HFFc6 (cell line): ENCODE measurements around the gene SFXN1. TPM values are rescaled to one million over a fixed set of nuclear protein-coding genes. Genes with fewer than 3 reads are reported as not detected.

ENCODE experiments used
- DNase-seq: peaks from one replicate; pipeline ENCODE4 v3.0.0-alpha.2; 2018
- H3K27ac Mint-ChIP-seq: 2 replicates; pipeline ENCODE4 v1.8.0; 2020; ENCODE audit warnings: mild to moderate bottlenecking, mixed read lengths
- H3K27me3 Mint-ChIP-seq: 2 replicates; pipeline ENCODE4 v1.8.0; 2021; ENCODE audit warnings: mild to moderate bottlenecking, moderate library complexity, mixed read lengths; ENCODE audit not compliant: insufficient read depth
- H3K36me3 Mint-ChIP-seq: 2 replicates; pipeline ENCODE4 v1.8.0; 2021; ENCODE audit warnings: low read depth, mixed read lengths
- H3K4me1 Mint-ChIP-seq: 2 replicates; pipeline ENCODE4 v1.8.0; 2020; ENCODE audit warnings: low read depth, mixed read lengths
- H3K4me3 Mint-ChIP-seq: 2 replicates; pipeline ENCODE4 v1.8.0; 2020; ENCODE audit warnings: mild to moderate bottlenecking, moderate library complexity, mixed read lengths
- H3K9me3 Mint-ChIP-seq: 2 replicates; pipeline ENCODE4 v1.8.0; 2020; ENCODE audit warnings: mild to moderate bottlenecking, mixed read lengths
- total RNA-seq, 6 experiments: library from RNA; stranded (reverse); fragmentation: NEBNext Ultra II Directional; extraction: Animal tissue kit (Norgen Biotek cat#: 25700); gene quantifications; 2 replicates in 1 of 6; 3 replicates in 5 of 6; pipeline ENCODE4 v1.2.3, GENCODE V29; 2021
- TF ChIP-seq, protein P1 (sequence below): fragments of 200-600 bp; sonication (generic); IDR thresholded peaks from 2 replicates; pipeline ENCODE4 v1.5.0; 2021; ENCODE audit warnings: antibody characterized with exemption, mild to moderate bottlenecking

The SFXN1 gene
- total RNA-seq, 6 experiments from 2014 or later: 60.8 to 83.0 (median 74.6) TPM

DNA sequence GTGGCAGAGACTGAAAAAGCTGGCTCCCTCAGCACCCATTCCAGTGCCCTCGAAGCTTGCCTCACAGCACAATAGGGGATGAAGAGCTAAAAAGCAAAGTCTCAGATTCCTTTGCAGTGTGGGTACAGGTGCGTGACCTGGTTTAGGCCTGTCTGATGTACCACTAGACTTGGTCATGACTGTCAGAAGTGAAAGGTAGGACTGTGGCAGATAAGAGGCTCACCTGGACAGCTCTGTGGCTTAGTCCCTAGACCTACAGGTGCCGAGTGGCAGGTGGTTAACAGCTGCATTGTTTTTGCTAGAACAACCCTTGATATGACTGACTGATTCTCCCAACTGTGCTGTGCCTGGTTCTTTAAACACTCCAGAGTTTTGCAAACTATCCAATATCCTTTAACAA, 14.7 kb upstream of the SFXN1 start:
- TF ChIP-seq, protein P1, sequence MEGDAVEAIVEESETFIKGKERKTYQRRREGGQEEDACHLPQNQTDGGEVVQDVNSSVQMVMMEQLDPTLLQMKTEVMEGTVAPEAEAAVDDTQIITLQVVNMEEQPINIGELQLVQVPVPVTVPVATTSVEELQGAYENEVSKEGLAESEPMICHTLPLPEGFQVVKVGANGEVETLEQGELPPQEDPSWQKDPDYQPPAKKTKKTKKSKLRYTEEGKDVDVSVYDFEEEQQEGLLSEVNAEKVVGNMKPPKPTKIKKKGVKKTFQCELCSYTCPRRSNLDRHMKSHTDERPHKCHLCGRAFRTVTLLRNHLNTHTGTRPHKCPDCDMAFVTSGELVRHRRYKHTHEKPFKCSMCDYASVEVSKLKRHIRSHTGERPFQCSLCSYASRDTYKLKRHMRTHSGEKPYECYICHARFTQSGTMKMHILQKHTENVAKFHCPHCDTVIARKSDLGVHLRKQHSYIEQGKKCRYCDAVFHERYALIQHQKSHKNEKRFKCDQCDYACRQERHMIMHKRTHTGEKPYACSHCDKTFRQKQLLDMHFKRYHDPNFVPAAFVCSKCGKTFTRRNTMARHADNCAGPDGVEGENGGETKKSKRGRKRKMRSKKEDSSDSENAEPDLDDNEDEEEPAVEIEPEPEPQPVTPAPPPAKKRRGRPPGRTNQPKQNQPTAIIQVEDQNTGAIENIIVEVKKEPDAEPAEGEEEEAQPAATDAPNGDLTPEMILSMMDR: no peak
- no peaks in the 10 kb centered on the region for H3K36me3 Mint-ChIP-seq

DNA sequence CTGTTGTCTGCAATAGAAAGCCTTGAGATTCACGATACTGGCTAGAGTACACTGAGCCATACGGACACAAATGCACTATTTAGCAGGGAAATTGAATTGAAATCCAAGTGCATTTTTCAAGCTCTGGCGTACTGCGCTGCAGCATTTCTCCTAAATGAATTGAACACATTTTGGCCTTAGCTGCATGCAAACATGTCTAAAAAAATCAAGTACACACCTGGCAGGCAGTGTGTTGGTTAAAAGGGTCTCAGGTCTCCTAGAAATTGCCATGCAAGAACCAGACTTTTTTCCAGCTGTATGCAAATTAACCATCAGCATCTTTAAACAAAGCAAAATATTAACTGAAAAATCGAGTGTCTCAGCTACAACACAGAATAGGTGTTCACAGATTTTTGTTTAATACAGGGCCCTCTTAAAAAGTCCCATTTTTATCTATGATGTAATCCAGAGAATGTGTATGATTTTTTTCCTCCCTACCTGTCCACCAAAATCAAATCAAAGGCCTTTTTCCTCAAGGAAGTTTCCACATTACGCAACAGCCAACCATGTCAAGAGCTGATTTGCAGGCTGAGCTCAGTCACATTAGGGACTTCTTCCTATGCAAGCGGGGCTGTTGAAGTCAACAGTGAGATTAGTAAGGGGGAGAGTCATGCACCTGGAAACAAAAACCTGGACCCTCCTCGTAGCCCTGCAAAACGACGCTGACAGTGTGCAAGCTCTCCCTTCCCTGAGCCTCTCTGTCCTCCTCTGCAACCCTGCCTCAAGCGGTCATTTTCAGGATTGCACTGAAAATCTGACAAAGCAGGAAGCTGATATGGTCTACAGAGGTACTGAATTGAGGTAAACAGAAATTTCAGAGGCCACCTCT, 14.1 kb upstream of the SFXN1 start:
- no peaks in the 10 kb centered on the region for H3K9me3 Mint-ChIP-seq
- H3K27ac Mint-ChIP-seq: no peak overlapping the region
- no peak overlapping the region for H3K4me3 Mint-ChIP-seq
- peak; percentile 23 for DNase-seq
- TF ChIP-seq, protein P1: peak; percentile 73
- peaks cover 16% of the 10 kb centered on the region for H3K27me3 Mint-ChIP-seq
- no peaks in the 10 kb centered on the region for H3K4me1 Mint-ChIP-seq
- no peaks in the 10 kb centered on the region for H3K36me3 Mint-ChIP-seq

More for the DNA sequence above, 14.7 kb upstream of the SFXN1 start:
- no peaks in the 10 kb centered on the region for H3K4me1 Mint-ChIP-seq
- DNase-seq: no peak
- H3K9me3 Mint-ChIP-seq: no peaks in the 10 kb centered on the region
- H3K27ac Mint-ChIP-seq: no peak overlapping the region
- H3K4me3 Mint-ChIP-seq: no peak overlapping the region
- peaks cover 16% of the 10 kb centered on the region for H3K27me3 Mint-ChIP-seq

DNA sequence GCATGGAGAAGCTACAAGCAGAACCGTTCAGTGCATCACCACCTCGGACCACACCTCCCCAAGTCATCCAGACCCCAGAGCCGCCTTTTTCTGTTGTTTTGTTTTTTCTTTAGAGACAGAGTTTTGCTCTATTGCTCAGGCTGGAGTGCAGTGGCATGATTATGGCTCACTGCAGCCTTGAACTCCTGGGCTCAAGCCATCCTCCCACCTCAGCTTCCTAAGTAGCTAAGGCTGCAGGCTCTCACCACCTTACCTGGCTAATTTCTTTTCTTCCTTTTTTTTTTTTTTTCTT, 13.5 kb upstream of the SFXN1 start:
- no peak overlapping the region for H3K27ac Mint-ChIP-seq
- no peak for DNase-seq
- no peaks in the 10 kb centered on the region for H3K36me3 Mint-ChIP-seq
- TF ChIP-seq, protein P1: peak; percentile 16; the same call in 1 of the 2 replicates
- peaks cover 18% of the 10 kb centered on the region for H3K27me3 Mint-ChIP-seq
- H3K4me1 Mint-ChIP-seq: no peaks in the 10 kb centered on the region
- H3K4me3 Mint-ChIP-seq: no peak overlapping the region
- no peaks in the 10 kb centered on the region for H3K9me3 Mint-ChIP-seq

DNA sequence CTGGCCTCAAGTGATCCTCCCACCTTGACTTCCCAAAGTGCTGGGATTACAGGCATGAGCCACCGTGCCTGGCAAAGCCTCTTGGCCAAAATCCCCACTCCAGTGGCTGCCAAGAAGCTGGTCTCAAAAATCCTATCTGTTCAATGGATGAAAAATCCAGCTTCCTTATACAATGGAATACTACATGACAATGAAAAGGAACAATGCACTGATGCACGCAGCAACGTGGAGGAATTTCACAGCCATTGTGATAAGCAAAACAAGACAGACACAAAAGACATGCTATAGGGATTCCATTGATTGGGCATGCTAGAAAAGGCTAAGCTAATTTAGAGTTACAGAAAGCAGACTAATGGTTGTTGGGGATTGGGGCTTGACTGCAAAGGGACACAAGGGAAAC, 13.1 kb upstream of the SFXN1 start:
- peaks cover 21% of the 10 kb centered on the region for H3K27me3 Mint-ChIP-seq
- no peak overlapping the region for H3K27ac Mint-ChIP-seq
- TF ChIP-seq, protein P1: no peak
- no peaks in the 10 kb centered on the region for H3K4me1 Mint-ChIP-seq
- no peaks in the 10 kb centered on the region for H3K36me3 Mint-ChIP-seq
- DNase-seq: no peak
- H3K9me3 Mint-ChIP-seq: no peaks in the 10 kb centered on the region
- no peak overlapping the region for H3K4me3 Mint-ChIP-seq

DNA sequence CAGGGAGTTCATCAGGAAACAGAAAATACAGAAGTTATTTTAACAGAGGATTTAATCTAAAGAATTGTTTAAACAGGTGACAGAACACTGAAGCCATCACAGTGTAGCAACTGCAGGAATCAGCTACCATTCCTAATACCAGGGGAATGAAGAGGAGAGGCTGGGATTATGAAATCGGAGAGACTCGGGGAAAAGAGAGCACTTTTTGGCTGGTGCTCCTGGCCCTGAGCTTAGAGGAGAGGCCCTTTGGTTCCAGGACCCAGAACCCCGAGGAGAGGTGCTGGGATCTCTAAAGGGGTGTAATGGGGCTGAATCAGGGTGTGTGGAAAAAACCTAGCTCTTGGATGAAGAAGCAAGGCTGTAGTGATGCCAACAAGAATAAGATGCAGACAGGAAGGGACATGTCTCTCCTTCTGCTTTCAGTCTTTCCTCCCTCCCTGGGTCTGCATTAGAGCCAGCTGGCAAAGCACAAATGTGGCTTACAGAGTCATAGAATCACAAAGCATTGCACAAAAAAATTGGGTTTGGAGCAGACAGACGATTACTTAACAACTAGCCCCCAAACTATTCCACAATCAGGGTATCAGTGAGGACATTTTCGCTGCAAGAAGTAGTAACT, 11.6 kb upstream of the SFXN1 start:
- peaks cover 16% of the 10 kb centered on the region for H3K27me3 Mint-ChIP-seq
- H3K4me1 Mint-ChIP-seq: no peaks in the 10 kb centered on the region
- no peak overlapping the region for H3K27ac Mint-ChIP-seq
- H3K36me3 Mint-ChIP-seq: no peaks in the 10 kb centered on the region
- no peaks in the 10 kb centered on the region for H3K9me3 Mint-ChIP-seq
- no peak overlapping the region for H3K4me3 Mint-ChIP-seq
- TF ChIP-seq, protein P1: no peak
- no peak for DNase-seq
